ENCODE measurements around the gene ZFAND5.

The ZFAND5 gene, protein sequence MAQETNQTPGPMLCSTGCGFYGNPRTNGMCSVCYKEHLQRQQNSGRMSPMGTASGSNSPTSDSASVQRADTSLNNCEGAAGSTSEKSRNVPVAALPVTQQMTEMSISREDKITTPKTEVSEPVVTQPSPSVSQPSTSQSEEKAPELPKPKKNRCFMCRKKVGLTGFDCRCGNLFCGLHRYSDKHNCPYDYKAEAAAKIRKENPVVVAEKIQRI

DNA sequence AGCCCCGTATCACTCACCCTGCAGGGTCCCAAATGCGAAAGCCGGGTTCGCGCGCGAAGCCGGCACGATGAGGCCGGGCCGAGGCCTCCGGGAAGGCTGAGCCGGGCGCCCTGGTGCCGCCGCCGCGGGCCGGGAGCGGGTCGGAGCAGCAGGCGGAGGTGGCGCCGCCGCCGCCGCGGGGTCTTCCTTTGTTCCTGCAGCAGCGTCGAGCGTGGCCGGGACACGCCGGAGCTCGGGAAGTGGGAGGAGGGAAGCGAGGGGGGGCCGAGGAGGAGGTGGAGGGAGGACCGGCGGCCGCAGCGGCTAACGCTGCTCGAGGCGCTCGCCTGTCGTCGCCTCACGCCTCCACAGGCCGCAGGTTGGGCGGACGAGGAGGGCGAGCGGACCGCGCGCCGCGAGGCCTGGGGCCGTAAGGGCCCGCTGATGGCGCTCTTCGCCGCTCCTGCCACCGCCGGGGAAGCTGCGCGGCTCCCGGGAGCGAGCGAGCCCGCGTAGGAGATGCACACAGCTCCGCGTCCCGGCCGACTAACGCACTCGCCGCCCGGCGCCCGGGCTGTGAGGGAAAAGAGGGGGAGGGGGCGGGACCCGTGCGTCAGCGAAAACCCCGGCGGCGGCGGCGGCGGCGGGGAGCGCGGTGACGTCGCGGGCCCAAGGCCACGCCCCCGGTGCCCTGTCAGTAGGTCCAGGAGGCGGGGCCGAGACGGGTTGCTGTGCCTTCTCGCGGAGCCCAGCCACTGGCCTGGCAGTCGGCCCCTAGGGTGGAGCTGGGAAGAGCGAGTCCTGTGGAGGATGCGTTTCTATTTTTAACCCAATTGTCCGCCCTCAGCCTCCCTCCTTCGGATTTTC, at the start of gene ZFAND5:
ZFAND5 (minus strand) TSS at position 530 of the 846 bp plus-strand sequence. CDS start 4,430 bp downstream, outside the sequence.
- DNase-seq (ENCODE audit: low read depth in 1 of 2, low spot score in 1 of 2): peak; percentile 78 to 88

DNA sequence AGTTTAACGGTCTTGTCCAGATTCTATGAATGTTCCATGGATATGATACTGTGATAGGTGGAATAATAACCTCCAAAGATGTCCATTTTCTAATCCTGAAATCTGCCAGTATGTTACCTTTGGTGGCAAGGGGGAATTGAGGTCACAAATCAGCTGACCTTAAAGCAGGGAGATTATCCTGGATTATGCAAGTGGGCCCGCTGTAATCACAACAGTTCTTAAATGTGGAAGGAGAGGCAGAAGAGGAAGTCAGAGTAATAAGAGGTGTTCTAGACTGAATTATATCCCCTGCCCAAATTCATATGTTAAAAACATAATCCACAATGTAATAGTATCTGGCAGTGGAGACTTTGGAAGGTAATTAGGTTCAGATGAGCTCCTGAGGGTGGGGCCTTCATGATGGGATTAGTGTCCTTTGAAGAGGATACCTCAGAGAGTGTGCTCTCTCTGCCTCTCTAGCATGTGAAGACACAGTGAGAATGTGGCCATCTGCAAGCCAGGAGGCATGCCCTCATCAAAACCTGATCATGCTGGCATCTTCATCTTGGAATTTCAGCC, 47.6 kb upstream of the ZFAND5 start:
- no peak for DNase-seq (ENCODE audit: low read depth in 1 of 2, low spot score in 1 of 2)

DNA sequence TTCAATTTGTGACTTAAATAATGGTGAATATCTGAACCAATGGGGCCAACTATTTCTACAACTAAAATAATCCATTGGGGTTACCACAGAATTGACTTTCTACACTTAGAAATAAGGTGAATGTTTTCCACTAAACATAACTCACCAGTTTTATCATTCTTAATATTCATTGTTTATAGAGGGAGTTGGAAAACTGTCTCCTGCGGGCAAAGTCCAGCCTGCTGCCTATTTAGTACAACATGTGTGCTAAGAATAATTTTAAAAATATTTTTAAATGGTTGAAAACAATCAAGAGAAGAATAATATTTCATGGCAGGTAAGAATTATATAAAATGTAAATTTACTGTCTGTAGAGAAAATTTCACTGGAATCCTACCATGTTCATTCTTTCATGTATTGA, 45.2 kb upstream of the ZFAND5 start:
- no peak for DNase-seq (ENCODE audit: low read depth in 1 of 2, low spot score in 1 of 2)

DNA sequence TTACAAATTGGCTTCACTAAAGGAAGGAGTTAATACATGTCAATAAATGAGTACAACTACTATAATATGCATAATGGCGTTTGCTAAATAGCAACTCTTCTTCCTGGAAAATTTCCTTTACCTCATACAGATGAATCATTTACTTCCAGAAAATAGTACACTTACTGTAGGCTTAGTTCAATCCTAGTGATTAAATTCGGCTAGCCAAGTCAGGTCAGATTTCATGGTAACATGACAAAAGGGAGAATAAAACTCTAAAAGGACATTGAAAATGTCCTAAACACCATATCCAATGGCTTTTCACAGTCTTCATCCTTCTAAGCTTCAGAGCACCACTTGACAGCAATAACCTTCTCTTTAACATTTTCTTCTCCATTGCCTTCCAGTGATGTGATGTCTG, 42.1 kb upstream of the ZFAND5 start:
- no peak for DNase-seq (ENCODE audit: low read depth in 1 of 2, low spot score in 1 of 2)

DNA sequence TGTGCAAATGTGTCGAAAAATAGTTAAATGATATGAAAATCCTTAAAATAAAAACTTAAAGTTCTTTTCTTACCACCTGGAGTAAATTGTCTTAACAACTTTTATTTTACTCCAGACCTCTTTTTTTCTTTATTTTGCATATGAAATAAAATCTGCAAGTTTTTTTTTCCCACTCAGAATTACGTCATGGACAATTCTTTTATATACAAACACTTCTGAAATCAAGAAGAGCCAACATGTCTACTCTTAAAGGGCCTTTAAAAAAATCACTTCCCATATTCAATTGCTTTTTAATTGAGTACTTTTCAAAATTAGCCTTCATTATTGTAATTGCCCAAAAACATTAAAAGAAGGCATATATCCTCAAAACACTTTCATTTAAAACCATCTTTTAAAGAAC, 37.7 kb upstream of the ZFAND5 start:
- no peak for DNase-seq (ENCODE audit: low read depth in 1 of 2, low spot score in 1 of 2)

DNA sequence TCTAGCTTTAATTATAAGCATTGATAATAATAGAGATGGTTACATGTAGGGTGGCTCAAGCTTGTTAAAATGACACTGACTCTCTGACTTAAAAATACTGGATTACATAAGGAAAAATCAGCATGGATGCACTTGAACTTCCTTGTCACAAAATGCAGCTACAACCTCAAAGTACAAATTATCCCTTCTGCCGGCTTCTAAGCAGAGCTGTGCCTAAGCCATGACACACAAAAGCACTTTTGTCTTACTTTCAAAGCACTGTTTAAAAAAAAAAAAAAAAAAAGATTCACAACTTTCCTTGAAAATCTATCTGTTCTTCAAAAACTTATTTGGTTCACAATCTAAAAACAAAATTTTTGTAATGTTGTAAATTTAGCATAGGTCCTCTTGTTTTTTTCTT, 36.4 kb upstream of the ZFAND5 start:
- DNase-seq (ENCODE audit: low read depth in 1 of 2, low spot score in 1 of 2): no peak

DNA sequence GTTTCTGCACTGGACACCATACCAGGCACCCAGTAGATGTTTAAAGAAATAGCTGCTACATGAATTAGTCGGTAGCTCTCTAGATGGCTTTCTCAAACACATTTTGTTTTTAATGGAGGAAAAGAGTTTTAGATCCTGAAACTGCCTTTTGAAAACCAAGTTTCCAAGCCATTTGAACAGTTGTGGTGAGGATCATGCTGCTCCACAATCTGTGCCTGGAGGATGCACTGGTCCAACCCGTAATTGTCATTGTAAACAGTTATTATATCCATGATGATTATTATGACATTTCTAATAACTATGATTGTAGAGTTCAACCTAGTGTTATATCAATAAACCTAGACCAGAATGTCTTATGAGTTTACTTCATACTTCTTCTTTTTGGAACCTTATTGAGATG, 35.9 kb upstream of the ZFAND5 start:
- no peak for DNase-seq (ENCODE audit: low read depth in 1 of 2, low spot score in 1 of 2)

DNA sequence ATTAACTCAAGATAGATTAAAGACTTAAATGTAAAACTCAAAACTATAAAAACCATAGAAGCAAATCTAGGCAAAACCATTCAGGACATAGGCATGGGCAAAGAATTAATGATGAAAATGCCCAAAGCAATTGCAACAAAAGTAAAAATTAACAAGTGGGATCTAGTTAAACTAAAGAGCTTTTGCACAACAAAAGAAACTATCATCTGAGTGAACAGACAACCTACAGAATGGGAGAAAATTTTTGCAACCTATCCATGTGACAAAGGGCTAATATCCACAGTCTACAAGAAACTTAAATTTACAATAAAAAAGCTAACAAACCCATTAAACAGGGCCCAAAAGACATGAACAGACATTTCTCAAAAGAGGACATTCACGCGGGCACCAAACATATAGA, 34.4 kb upstream of the ZFAND5 start:
- no peak for DNase-seq (ENCODE audit: low read depth in 1 of 2, low spot score in 1 of 2)

DNA sequence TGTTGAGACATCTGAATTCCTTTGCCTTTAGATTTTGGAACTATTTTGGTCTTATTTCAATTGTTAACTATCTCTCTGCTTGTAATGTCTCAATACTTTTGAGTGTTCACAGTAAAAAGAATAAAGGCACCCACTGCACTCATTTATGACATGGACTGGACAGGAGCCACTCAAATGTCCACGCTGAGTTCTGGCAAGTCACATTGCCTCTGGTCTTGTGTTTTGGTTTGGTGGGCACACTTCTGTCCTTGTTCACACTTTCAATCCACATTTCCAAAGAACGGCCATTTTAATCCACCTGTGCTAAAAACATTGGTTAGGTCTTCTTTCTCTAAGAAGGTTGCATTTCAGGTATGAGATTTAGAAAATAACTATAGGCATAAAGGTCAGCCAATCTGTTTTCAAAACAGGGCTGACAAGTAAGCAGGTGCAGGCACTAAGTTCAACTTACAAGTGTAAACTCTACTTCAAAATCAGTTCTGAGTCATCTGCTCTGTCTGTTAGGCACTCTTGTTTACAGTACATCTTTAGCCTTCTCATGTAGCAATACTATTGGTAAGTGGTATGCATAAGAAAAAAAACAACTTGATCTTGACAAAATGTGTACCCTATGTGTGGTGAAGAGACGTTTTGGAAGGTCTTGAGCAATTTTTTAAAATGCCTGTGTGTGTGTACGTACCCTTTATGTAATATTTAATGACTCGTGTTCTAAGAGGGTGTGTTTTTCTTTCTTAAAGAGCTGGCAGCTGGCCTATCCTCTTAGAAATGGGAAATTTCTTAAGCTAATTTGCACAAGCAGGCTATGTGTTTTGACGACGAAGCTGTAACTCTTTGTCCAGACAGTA, 31.5 kb upstream of the ZFAND5 start:
- no peak for DNase-seq (ENCODE audit: low read depth in 1 of 2, low spot score in 1 of 2)

DNA sequence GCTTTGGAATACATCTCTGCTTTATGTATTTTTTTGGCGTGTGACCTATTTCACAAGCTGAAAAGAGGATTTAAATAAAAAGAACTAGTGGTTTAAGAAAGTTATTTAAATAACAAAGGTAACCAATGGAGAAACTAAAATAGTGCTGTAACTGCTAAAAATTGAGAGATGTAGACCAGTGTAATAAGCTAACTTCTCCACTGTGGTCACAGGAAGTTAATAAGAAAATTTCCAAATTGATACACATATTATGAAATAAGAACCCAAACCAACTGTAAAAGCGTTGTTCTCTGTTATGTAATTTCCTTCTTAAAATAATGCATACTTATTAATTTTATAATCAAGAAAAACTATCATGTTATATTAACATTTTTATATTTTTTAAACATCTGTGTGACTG, 29.1 kb upstream of the ZFAND5 start:
- no peak for DNase-seq (ENCODE audit: low read depth in 1 of 2, low spot score in 1 of 2)

DNA sequence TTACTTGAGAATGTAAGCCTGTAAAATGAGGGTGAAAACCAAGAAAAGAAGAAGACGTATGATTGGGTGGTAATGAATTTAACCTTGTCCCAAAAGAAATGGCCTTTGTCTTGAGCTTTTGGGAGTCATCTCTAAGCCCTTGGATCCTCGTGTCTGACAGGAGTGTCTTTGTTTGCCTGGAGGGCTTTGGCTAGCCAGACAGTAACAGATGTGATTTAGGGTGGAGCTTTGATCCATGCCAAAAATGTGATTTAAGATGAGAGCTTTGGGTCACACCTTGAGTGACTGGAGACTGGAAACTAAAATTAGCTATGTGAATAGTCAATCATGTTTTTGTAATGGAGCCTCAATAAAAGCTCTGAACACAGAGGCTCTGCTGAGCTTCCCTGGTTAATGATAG, 25.9 kb upstream of the ZFAND5 start:
- no peak for DNase-seq (ENCODE audit: low read depth in 1 of 2, low spot score in 1 of 2)

DNA sequence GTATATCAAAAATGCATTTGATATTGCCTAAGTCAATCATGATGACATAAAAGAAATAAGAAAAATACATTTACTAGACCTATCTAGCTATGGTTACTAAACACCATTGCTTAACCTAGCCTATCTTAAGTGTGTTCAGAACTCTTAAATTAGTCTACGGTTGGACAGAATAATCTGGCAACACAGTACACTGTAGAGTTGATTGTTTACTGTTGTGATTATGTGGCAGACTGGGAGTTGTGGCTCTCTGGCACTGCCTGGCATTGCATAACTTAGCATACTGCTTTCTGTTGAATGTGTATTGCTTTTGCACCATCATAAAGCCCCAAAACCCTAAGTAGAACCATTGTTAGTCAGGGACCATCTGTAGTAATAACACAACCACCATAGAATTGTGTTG, 21.2 kb upstream of the ZFAND5 start:
- DNase-seq (ENCODE audit: low read depth in 1 of 2, low spot score in 1 of 2): no peak

DNA sequence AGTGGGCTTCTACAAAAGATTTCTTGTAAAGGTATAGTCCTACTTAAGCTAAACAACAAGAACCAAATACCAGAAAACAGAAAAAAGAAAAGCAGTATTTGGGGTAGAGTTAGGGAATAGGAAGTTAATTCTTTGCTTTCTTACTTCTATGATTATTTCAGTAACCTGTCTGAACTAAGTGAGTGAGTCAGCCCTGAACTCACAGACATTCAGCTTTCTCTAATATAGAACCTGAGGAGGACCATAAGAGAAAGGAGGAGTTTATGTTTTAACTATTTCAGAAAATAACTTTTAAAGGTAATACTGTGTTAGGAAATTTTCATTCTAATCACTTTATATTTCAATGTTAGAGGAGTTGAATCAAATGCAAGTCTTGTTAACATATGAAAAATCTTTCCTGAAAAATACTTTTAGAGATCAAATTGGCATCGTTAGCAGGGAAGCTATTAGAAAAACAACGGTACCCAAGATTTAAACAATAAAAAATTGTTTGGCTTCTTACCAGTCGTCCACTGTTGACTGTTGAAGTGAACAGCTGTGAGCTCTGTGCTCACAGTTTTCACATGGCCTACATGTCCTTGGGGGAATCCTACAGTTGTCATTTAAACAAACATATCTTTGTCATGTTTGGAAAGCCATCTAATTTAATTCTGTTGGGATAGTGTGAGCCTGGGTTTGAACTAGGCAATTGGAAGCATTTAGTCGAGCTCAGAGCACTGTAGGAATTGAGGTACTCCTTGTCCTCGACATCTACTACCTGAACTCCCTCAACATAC, 19.9 kb upstream of the ZFAND5 start:
- DNase-seq (ENCODE audit: low read depth in 1 of 2, low spot score in 1 of 2): no peak

DNA sequence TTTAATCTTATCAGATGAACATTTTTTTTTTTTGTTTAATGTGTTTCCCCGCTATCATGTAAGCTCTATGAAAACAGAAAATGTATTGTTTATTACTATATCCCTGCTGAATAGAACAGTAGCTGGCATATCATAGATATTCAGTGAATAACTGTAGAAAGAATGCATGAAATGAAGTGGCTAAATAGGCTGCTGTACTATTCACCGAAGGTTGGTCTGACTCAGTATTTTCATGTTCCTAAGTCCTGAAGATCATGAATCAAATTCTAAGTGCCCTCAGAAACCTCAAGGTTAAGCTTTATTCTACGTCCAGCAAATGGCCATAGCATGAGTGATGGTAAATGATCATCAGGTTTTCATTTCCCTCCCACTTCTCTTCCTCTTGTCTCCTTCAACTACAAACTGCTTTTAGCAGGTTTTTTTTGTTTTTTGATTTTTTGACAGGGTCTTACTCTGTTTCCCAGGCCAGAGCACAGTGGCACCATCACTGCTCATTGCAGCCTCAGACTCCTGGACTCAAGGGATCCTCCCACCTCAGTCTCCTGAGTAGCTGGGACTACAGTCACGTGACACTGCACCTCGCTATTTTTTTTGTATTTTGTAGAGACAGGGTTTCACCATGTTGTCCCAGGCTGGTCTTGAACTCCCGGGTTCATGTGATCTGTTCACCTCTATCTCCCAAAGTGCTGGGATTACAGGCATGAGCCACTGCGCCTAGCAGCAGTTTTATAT, 19.1 kb upstream of the ZFAND5 start:
- no peak for DNase-seq (ENCODE audit: low read depth in 1 of 2, low spot score in 1 of 2)

DNA sequence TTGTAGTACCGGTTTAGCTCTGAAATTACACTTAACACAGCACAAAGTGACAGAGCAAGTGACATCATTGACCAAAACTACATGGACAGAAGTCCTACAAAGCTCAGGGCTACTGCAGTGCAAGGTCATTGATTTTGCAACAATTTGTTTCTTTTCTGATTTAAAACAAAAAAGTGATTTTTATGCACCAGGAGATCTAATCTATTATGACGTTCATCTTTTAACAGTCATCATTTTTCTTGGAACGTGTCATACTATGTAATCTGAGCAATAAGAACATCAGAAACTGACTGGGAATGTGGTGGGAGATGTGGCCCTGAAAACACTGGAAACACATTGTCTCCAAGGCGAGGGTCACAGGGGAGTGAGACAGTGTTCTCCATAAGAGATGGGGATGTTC, 17.4 kb upstream of the ZFAND5 start:
- DNase-seq (ENCODE audit: low read depth in 1 of 2, low spot score in 1 of 2): no peak

DNA sequence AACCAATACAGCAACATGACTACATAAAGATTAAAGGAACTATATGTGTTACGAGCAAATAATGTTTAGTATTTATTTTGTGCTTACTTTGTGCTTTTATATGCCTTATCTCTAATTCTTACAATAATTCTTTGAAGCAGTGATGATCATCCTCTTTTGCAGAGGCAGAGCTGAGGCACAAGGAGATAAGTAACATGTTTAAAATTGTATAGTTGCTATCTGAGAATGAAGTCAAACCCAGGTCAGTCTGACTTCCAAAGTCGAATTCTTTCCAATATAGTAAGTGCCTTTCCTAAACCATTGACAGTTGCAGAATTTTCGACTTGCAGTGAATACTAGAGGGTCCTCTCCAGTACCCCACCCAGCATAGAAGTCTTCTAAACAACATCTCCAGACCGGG, 12.0 kb upstream of the ZFAND5 start:
- no peak for DNase-seq (ENCODE audit: low read depth in 1 of 2, low spot score in 1 of 2)

DNA sequence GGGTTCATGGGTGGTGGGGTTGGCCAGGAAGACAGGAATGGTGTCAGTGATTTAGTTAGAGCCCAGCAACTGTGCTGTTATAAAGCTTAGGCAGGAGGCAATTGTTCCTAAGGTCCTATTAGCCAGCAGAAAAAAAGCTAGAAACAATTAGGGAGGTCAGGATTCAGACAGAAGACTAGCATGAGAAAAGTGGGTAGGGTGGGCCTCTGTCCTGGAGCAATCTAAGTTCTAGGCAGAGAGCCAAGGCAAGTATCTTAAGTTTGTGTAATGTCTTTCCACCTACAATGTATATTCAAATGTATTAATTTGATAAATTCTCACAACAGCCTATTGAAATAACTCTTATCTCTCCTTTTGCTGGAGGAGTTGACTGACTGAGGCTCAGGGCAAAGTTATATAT, 6.1 kb upstream of the ZFAND5 start:
- DNase-seq (ENCODE audit: low read depth in 1 of 2, low spot score in 1 of 2): no peak

DNA sequence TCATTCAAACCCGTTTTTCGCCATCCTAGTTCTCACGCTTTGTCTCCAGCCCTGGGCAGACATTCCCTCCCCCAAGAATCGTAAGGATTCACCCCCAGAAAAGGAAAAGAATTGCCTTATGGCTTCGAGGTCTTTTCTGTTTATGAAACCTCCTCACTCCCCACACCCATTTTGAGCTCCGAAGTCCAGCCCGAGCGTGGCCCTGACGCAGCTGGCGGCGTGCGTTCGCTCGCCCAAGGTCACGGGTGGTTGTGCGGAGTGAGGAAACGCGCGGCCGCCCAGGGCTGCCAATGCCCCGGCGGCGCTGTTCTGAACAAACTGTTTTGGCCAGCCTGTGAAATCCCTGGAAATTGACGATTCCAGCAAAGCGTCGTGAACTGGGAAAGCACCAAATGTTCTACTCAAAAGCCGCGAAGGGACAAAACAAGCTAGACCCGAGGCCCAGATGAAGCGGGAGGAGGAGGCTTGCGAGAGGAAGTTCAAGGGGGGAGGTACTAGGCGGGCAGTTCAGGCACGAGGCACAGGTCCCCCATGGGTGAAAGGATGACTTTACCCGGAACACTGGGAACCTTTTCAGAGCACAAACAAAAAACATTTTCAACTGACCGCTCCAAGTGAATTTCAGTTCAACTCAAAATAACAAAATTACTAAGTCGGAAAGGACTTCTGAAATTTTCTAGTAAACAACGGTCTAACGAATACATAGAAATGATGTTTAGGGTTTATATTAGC, 683 bp upstream of the ZFAND5 start:
- DNase-seq (ENCODE audit: low read depth in 1 of 2, low spot score in 1 of 2): peak; percentile 38 to 42

DNA sequence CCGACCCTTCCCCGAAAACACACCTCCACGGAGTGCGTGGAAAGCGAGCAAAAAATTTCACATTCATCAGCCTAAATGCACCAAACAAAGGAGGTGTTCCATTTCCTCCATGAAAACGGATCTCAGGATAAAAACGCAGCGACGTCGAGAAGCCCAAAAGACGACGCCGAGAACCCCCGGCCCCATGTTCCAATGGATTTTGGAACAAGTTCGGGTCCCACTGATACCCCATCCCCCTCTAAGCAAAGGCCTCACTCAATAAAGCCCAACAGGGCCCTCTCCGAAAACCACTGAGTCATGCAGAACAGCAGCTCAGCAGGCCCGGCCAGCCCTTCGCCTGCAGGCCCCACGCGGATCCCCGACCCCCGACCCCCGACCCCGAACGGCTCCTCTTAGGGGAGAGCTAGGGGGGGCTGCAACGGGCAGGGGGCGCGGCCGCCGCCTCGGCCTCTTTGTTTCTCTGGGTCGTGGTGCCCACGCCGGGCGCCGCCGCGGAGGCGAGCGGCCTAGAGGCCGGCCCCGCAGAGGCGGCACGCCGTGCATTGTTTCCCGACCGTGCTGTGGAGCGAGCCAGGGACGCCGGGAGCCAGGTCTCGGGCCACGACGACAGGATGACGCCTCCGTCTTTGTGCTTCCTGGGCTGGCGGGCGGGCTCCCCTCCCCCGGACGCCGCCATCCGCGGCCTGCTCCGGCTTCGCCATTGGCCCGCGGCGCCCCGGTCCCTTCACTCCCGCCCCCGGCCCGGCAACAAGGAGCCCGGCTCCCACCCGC, 915 bp downstream of the ZFAND5 start:
- DNase-seq (ENCODE audit: low read depth in 1 of 2, low spot score in 1 of 2): peak; percentile 39 to 51
